Effector CD8-positive, alpha-beta T cell (primary cell): Measurements from ENCODE around the gene OR10H5.
"Not testable (repeated sequence)": the region's sequence is repeated elsewhere in the genome, so short reads cannot be mapped to it uniquely, and the experiment has no call there.

Experiments used
- DNase-seq: peaks from one replicate; lab custom pipeline; 2025; lab: John Stamatoyannopoulos, UW
- total RNA-seq, 4 experiments: gene quantifications; one replicate each; lab custom pipeline; 2026; lab: John Stamatoyannopoulos, UW

The OR10H5 gene, protein sequence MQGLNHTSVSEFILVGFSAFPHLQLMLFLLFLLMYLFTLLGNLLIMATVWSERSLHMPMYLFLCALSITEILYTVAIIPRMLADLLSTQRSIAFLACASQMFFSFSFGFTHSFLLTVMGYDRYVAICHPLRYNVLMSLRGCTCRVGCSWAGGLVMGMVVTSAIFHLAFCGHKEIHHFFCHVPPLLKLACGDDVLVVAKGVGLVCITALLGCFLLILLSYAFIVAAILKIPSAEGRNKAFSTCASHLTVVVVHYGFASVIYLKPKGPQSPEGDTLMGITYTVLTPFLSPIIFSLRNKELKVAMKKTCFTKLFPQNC
- total RNA-seq: 0 reads per million in 4 experiments

DNA sequence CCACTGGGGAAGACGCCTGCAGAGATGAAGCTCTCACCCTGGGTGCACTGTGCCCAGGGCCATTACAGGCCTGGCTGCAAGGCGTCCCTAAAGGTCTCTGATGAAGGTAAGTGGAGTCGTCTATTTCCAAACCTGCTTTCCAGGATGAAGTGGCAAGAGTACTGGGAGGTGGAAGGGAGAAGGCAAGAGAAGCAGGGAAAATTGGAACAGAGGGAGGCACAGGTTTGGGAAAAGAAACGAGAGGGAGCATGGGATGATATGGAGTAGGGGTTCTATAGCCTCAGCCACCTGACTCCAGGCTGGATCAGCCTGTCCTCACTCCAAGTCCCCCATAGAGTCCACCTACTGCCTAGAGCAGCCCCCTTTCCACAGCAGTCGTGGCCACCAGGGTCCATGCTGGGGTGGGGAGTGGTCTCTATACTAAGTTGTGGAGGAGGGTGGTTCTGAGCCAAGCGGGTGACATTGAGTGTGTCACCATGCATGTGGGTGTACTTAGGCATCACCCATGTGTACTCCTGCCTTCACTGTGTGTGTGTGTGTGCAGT is at the start of gene OR10H5:
Gene OR10H5 (plus strand): TSS at position 51 of the 545 bp plus-strand sequence. CDS start 6,388 bp downstream, outside the sequence.
- DNase-seq: no peak

DNA sequence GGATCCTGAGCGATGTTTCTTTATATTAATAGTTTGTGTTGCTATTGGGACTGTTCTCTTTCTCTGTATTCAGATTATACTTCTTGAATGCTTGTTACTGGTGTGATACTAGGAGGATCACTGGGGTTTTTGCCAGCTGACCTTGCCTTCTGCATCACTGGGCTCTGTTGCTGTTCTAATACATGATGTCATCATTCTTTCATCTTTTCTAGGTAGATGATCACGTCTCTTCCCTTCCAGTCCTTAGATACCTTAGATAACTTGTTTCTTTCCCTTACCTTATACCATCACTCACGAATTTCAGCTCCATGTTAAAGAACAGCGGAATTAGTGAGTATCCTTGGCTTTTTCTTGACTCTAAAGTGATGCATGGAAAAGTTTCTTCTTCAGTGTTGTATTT is 49.7 kb upstream of the OR10H5 start, which contains the start of gene OR10H3:
Gene OR10H3 (plus strand): TSS at position 264 of the 400 bp plus-strand sequence. CDS start 3,408 bp downstream, outside the sequence.
- DNase-seq: no peak

DNA sequence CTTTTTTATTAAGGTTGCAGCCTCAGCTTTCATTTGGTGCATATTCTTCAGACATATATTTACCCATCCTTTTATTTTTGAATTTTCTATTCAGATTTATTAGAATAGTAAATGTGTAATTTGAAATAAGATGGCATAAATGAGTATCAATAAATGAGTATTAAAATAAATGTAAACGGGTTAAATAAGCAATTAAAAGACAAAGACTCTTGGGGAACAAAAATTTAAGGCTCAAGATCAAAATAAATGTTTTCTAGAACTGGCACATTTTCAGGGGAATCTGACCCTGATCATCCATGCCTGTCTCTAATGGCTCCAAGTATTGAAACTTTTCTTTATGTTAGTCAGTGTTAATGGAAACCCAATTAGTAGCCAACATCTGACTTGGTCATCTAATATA is 46.7 kb upstream of the OR10H5 start:
- DNase-seq: no peak

DNA sequence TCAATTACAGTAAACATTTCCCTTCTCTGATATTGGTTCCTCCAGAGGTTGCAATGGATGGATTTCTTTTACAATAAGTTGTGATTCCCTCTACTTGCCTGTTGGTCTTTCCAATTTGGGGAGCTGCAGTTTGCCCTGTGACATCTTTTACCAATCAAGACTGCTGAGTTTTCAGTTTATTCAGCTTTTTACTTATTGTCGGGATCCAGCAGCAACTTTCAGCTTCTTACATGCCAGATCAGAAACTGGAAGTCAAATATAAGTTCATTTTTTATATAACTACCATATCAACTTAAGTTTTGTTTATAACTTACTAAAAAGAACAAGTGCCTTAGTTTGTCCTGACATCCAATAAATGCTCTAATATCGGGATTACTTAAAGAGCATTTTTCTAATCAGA is 39.2 kb upstream of the OR10H5 start:
- no peak for DNase-seq

DNA sequence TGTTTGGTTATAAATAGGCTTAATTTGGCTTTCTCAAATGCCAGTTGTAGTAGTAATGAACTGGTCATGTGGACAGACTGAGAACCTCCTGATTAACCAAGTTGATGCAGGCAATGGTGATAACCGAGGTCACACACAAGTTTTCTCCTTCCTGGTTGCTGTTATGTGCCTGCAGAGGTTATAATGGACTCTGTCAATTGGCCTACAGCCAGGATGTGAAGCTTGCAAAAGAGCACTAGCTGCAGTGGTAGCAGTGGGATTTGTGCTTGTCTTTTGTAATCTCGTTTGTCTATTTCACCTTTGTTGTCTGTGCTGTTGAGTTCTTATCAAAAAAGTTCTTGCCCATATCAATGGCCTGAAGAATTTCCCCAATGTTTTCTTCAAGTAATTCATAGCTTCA is 29.1 kb upstream of the OR10H5 start:
- DNase-seq: no peak

DNA sequence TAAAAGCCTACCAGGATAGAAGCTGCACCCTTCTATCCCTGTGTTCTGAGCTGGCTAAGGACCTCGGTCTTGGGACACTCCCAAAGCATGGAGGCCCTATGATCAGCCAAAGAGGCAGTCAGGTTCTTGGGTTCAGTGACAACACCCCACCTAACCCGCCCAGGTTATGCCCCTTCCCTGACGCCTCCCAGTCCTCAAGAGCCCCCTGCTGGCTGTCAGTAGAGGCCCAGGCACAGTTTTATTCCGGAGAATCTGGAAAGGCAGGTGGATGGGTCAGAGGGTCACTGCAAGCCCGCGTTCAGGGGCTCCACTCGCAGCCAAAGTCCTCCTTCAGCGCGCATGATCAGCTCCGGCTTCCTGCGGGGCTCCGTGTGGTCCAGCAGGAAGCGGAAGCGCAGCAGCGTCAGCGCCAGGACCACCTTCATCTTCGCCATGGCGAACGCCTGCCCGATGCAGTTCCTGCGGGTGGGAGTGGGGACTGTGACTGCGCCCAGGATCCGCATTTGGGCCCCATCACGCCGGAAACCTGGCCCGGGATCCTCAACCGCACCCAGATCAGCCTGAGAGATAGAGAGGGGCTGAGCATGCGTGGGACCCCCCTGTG is 27.4 kb upstream of the OR10H5 start:
- no peak for DNase-seq

DNA sequence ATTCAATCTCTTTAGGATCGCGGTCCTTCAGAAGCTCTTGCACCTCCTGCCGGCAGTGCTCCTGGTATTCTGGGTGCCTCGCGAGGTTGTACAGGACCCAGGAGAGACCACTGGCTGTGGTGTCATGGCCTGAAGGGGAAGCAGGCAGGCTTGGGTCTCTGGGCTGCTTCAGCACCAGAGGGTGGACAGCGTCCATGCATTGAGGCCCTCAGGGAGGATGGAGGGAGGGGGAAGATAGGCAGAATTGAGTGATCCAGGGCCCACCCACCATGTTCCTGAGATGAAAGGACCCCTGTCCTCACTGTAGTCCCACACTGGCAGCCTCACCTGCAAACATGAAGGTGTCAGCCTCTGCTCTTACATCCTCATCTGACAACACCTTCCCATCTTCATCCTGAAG is 17.9 kb upstream of the OR10H5 start:
- DNase-seq: no peak

DNA sequence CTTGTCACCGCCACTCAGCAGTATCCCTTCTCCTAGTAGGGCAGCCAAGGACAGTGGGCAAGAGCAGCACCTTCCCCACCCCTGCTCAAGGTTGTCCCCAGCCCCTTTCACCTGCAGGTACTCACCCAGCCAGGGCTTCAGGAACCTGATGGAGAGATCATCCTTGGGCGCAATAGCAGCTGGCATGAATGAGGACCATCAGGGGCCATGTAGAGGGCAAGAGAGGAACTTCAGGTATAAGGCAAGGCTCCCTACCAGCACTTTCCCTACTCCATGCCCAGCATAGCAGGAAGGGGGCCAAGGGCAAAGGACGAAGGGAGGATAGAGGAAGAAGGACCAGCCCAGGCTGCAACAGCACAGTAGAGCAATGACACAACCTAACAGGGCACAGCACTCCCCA is 13.3 kb upstream of the OR10H5 start:
- DNase-seq: not testable (repeated sequence)

DNA sequence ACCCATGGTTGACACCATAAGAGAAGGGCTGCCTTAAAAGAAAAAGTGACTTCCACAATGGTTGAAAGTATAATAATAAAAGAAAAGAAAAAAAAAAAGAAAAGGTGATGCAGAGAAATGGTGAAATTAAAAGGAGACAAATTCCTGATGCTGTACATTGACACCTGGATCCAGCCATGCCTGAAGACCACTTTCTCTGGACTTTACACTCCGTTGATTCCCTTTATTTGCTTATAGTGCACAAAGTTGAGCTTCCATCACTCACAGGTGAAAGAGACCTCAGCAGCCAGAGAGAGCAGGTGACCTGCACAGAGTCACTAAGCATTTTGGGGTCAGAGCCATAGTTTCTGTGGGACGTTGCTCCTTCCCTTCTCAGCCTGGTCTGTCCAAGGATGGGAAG is 12.2 kb upstream of the OR10H5 start:
- DNase-seq: no peak

DNA sequence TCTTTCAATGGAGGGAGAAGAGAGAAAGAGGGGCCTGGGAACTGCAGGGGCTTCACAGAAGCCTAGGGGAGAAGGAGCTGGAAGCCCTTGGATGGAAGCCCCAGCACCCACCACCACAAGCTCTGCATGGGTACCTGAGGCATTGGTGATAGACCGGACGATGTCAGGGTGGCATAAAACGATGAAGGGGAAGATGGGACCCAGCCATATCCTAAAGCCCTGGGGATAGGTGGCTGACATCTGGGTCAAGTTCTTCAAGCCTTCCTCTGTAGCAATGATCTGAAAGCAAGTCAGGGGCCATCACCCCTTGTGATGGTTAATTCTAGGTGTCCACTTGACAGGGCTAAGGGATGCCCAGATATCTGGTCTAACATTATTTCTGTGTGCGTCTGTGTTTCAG is 11.2 kb upstream of the OR10H5 start:
- DNase-seq: no peak

DNA sequence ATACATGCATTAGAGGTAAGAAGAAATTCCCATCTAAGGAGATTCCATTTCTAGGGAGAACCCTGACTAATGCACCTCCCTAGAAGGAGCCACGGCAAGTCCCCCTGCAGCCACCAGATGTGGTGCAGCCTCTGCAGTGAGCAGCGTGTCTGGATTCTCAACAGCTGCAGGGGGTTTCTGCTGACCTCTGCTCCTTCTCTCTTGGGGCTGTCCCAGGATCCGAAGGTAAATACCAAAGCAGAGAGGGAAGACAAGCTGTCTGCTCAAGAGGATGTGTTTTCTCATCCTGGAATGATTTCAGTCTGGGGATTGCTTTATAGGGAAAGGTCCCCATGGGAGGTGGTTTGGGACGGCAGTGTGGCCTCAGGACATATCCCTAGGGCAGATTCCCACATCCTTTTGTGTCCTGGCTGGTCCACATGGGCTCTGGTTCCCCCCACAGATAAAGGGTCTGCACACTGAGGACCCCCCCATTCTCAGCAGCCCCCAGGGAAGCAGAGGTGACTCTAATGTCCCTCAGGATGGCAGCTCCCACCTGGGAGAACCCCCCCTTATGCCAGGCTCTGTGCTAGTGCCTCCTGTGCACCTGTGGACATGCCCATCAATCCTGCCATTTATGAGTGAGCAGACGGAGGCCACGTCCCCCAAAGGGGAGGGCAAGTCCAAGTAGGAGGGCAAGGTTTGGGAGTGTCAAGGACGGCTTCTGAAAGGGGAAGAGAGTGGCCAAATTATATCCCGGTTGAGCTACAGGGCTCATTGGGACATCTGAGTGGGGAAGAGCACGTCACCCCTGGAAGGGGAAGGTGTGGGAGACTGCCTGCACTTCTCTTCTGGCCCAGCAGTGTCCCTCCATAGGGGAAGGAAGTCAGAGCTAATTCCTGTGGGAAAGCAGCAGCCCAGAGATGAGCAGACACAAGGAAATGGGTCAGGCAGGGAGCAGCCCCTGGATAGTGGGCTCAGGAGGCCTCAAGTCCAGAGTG is 10.2 kb upstream of the OR10H5 start:
- no peak for DNase-seq

DNA sequence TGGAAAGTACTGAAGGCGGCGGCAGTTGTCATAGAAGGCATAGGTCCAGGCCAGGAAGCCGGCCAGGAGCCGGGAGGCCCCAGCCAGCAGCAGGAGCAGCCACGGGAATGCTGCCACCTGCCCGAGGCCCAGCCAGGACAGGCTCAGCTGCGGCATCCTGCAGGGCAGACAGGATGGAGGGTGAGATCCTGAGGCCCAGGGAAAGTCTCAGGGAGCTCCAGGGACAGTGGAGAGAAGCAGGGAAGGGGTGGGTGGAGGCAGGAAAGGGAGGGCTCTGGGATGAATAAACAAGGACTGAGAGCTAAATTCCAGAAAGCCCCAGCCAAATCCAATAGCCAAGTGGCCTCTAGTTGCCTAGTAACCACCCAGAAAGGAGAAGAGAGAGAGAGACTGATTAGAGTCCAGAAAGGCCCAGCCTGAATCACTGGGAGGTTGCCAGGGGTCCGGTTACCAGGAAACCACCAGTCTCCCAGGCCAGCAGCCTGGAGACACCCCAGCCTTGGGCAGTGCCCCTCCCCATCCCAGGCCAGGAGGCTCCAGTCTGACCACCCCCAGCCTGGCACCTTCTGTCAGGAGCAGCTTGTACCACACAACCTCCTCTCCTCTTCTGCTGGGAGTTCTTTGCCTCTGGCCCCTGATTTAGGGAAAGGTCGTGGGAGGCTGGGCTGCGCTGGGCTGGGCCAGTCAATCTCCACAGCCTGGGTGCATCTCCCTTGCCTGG is 7.5 kb upstream of the OR10H5 start:
- no peak for DNase-seq

DNA sequence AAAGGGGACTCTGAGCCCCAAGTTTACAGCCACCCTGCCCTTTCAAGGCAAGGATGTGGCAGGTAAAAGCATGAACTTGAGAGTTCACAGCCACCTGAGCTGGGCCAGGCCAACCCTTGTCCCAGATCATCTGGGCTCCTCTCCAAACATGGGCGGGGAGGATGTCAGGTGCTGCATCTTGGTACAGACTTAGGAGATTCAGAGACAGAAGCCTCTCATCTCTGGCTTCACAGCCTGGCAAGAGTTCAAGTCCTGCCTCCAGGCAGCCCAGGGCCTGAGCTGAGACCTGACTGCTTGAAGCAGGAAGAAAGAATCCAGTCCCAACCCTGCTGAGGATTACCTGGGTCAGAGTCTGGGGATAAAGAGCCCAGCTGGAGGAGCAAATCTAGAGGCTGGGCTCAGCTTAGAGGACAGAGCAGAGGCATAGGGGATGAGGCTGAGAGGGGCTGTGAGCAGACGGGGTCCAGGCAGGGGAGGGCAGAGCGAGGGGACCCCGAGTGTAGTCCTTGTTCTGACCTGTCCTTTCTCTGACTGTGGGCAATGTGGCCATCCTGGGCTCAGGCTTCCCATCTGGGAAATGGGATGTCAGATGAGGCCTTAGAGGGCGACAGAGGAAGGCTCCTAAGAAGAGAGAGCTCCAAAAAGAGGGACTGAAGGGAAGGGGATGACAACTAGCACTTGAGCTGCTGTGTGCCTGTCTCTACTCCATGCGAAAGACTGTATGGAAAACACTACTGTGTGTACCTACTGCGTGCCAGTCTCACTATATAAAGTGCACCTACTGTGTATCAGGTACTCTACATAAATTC is 6.6 kb upstream of the OR10H5 start:
- no peak for DNase-seq

DNA sequence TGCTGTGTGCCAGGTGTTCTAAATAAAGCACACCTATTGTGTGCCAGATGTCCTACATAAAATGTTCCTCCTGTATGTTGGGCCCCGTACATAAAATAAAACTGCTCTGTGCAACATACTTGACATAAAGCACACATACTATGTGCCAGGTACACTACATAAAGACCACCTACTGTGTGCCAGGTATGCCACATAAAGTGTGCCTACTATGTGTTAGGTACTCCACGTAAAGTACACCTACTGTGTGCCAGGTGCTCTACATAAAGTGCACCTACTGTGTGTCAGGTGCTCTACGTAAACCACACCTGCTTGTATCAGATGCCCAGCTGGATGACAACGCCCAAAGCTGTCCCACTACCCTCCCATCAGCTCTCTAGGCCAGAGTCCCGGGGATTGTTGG is 5.8 kb upstream of the OR10H5 start:
- DNase-seq: no peak

DNA sequence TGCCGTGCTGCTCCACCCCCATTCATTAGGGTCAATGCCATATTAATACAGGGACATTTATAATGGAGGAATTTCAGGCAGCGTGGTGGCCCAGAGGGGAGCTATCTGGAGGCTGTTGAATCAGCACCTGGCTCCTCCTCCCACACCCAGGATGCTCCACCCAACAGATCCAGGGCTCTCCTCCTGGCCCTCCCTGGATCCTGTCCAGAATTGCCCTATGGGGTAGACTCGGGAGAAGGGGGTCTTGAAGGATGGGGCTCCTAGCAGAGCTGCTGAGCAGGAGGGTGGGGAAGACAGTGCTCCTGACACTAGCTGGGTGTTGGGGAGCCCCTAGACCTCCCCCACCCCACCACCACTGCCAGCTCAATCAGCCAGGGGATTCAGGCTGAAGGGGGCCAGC is 5.2 kb upstream of the OR10H5 start:
- no peak for DNase-seq

DNA sequence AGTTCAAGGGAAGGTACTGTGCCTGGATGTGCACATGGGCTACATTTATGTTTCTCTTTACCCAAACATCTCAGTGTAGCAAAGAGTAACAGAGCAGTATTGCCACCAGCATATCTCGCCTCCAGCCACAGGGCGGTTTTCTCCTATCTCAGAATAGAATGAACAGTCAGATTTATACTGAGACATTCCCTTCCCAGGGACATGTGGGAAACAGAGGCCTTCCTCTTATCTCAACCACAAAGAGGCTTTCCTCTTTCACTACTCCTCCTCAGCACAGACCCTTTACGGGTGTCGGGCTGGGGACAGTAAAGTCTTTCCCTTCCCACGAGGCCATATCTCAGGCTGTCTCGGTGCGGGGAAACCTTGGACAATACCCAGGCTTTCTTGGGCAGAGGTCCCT is 4.6 kb upstream of the OR10H5 start:
- DNase-seq: not testable (repeated sequence)

DNA sequence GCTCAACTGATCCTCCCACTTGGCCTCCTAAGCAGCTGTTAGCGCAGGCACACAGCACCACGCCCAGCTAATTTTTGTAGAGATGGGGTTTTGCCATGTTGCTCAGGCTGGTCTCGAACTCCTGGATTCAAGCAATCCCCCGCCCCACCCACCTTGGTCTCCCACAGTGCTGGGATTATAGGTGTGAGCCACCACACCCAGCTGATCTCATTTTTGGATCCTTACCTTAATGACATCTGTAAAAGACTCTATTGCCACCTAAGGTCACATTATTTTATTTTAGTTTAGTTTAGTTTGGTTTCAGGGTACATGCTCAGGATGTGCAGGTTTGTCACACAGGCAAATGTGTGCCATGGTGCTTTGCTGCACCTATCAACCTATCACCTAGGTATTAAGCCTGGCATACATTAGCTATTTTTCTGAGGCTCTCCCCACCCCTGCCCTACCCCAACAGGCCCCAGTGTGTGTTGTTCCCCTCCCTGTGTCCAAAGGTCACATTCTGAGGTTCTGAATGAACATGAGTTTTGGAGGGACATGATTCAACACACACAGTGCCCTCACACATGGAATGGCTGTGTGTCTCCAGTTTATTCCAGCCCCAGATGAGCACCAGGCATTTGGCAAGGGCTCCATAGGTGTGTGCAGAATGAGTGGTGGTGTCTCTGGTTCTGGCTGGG is 1.3 kb downstream of the OR10H5 start:
- no peak for DNase-seq

DNA sequence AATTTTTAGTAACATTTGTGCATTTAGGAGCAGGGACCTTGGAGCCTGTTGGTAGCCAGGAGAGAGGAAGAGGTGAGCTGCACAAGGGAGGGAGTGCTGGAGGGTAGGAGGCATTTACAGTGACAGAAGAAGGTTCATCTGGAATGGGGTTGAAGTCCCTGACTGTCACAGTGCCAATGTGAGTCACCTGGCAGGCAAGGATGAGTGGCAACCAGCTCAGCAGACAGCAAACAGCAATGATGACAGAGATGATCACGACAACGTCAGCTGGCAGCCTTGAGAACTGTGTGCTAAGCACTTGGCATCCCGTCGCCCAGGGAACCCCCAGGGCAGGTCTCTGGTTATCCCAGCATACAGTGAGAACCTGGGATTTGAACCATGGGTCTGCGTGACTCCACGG is 2.6 kb downstream of the OR10H5 start:
- no peak for DNase-seq

DNA sequence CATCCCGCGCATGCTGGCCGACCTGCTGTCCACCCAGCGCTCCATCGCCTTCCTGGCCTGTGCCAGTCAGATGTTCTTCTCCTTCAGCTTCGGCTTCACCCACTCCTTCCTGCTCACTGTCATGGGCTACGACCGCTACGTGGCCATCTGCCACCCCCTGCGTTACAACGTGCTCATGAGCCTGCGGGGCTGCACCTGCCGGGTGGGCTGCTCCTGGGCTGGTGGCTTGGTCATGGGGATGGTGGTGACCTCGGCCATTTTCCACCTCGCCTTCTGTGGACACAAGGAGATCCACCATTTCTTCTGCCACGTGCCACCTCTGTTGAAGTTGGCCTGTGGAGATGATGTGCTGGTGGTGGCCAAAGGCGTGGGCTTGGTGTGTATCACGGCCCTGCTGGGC is 6.8 kb downstream of the OR10H5 start:
- not testable (repeated sequence) for DNase-seq

DNA sequence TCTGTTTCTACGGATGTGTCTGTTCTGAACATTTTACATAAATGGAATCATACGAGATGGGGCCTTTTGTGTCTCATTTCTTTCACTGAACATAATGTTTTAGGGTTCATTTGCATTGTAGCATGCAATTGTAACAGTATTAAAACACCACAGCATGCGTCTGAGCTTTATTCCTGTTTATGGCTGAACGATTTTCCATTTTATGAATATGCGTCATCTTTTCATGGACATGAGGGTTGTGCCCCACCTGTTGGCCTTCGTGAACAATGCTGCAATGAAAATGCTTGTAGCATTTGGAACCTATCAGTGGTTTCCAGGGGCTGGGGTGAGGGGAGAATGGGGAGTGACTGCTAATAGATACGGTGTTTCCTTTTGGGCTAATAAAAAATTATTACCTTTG is 22.9 kb downstream of the OR10H5 start:
- DNase-seq: no peak
